ENCODE data around the gene VSNL1.
A peak's percentile ranks its signal among the peaks of the same experiment; 100 is the strongest.

VSNL1 gene

GRCh38 chr2:17540093-17540812 lies at the start of gene VSNL1:
Gene VSNL1, plus strand, starts transcription at chr2:17540696. Its CDS starts 51,379 bp downstream, at chr2:17592075.
- peaks cover 35% of the 10 kb centered on the region for H3K4me1 Mint-ChIP-seq
- no peak for TF ChIP-seq CTCF (IDR thresholded peaks at IDR 0.05; ENCODE audit: unreplicated experiment in 3 of 3)
- H3K9me3 Mint-ChIP-seq: no peaks in the 10 kb centered on the region
- H3K27ac Mint-ChIP-seq: peak within 1 kb of the TSS; percentile 60 to 87 (median 68)
- peak within 1 kb of the TSS; percentile 87 to 91 (median 88) for H3K4me3 Mint-ChIP-seq
- H3K36me3 Mint-ChIP-seq (ENCODE audit: low read depth): no peaks in the 10 kb centered on the region
- peaks cover 70% of the 10 kb centered on the region for H3K27me3 Mint-ChIP-seq (ENCODE audit: low read depth)

DNA sequence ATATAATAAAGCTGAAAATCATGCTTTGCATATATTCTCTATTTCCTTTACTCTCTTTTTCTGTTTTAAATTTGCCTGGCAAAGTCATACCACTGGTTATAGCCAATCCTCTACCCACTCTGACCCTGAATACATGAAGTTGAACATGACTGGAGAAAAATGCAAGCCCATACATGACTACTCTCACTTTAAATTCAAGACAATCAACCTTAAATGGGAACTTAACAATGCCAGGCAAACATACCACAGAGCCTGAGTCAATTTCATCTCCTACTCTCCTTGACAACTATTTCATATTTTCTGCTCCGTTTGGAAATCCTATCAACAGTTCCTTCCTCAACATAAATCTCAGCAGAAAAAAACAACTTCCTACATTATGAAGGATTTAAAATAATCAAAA lies 44.9 kb upstream of the VSNL1 start:
- H3K4me3 Mint-ChIP-seq: no peak overlapping the region
- no peaks in the 10 kb centered on the region for H3K36me3 Mint-ChIP-seq (ENCODE audit: low read depth)
- H3K9me3 Mint-ChIP-seq: no peaks in the 10 kb centered on the region
- H3K4me1 Mint-ChIP-seq: no peaks in the 10 kb centered on the region
- no peak for TF ChIP-seq CTCF (IDR thresholded peaks at IDR 0.05; ENCODE audit: unreplicated experiment in 3 of 3)
- no peak overlapping the region for H3K27ac Mint-ChIP-seq
- H3K27me3 Mint-ChIP-seq (ENCODE audit: low read depth): no peaks in the 10 kb centered on the region

- H3K27me3 Mint-ChIP-seq (ENCODE audit: low read depth): no peaks in the 10 kb centered on the region
- no peaks in the 10 kb centered on the region for H3K4me1 Mint-ChIP-seq
- H3K9me3 Mint-ChIP-seq: no peaks in the 10 kb centered on the region
- H3K27ac Mint-ChIP-seq: no peak overlapping the region
- H3K4me3 Mint-ChIP-seq: no peak overlapping the region
- H3K36me3 Mint-ChIP-seq (ENCODE audit: low read depth): no peaks in the 10 kb centered on the region
- no peak for TF ChIP-seq CTCF (IDR thresholded peaks at IDR 0.05; ENCODE audit: unreplicated experiment in 3 of 3)
These were observed 42.8 kb upstream of the VSNL1 start for GRCh38 chr2:17497718-17498117.

- TF ChIP-seq CTCF (IDR thresholded peaks at IDR 0.05; ENCODE audit: unreplicated experiment in 3 of 3): no peak
- H3K4me3 Mint-ChIP-seq: no peak overlapping the region
- H3K9me3 Mint-ChIP-seq: no peaks in the 10 kb centered on the region
- no peaks in the 10 kb centered on the region for H3K4me1 Mint-ChIP-seq
- H3K27me3 Mint-ChIP-seq (ENCODE audit: low read depth): no peaks in the 10 kb centered on the region
- H3K27ac Mint-ChIP-seq: no peak overlapping the region
- H3K36me3 Mint-ChIP-seq (ENCODE audit: low read depth): no peaks in the 10 kb centered on the region
These were observed 33.5 kb upstream of the VSNL1 start for GRCh38 chr2:17506736-17507616.

GRCh38 chr2:17515652-17516051 lies 24.8 kb upstream of the VSNL1 start:
- no peak for TF ChIP-seq CTCF (IDR thresholded peaks at IDR 0.05; ENCODE audit: unreplicated experiment in 3 of 3)
- Mint-ChIP-seq H3K9me3 (no peaks in the 10 kb centered on the region), H3K27ac (no peak overlapping the region), H3K36me3 (ENCODE audit: low read depth) (no peaks in the 10 kb centered on the region), H3K27me3 (ENCODE audit: low read depth) (peaks cover 16% of the 10 kb centered on the region), H3K4me1 (peaks cover 8% of the 10 kb centered on the region), H3K4me3 (no peak overlapping the region)

All from nephron (organoid).